Measurements from ENCODE around the gene ADCY9.

DNA sequence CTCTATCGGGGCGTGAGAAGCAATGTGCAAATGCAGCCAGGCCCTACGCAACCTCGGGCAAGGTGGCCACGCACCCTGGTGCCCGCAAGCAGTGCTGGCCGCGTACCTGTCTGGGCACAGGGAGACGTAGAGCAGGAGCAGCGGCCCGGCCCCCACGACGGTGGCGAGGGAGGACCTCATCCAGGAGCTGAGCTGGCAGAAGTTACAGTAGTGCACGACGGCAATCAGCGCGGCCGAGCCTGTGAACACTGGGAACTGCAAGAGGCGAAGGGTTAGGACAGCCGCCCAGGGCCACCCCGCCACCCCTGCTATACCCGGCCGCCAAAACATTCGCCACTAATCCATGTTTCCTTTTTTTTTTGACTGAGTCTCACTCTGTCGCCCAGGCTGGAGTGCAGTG is 138.9 kb downstream of the ADCY9 start:
- no peak for TF ChIP-seq CTCF (IDR thresholded peaks at IDR 0.05)
- TF ChIP-seq EZH2 (IDR thresholded peaks at IDR 0.05; ENCODE audit: borderline replicate concordance, insufficient read depth, low read depth, low read length, poor library complexity, severe bottlenecking): no peak

Data from B cell (primary cell).